Neural cell (in vitro differentiated cells): Measurements from ENCODE around the gene TBX20. TPM values are rescaled to one million over a fixed set of nuclear protein-coding genes. Genes with fewer than 3 reads are reported as not detected.

Source experiments
- H2AFZ ChIP-seq: fragments of 200-600, 300-800 bp; sonication (generic), shearing (Covaris generic); 2 replicates; pipeline ENCODE4 v1.6.0; 2014; ENCODE audit warnings: low read depth, mild to moderate bottlenecking, antibody characterized with exemption, low read length, moderate library complexity
- H3F3A ChIP-seq: fragments of 200-600 bp; shearing (Covaris generic); 2 replicates; pipeline ENCODE4 v1.6.1; 2016; ENCODE audit warnings: mild to moderate bottlenecking, moderate library complexity, mixed read lengths, antibody characterized with exemption, low read length; ENCODE audit not compliant: insufficient read depth, poor library complexity, severe bottlenecking
- H3K27ac ChIP-seq: fragments of 200-600, 300-800 bp; sonication (generic), shearing (Covaris generic); 2 replicates; pipeline ENCODE4 v1.5.1; 2014; ENCODE audit warnings: mild to moderate bottlenecking, low read length, moderate library complexity
- H3K27me3 ChIP-seq: fragments of 300-800, 200-600 bp; sonication (generic), shearing (Covaris generic); 2 replicates; pipeline ENCODE4 v1.6.0; 2014; ENCODE audit warnings: mild to moderate bottlenecking, low read depth, low read length, moderate library complexity; ENCODE audit not compliant: insufficient read depth
- H3K36me3 ChIP-seq: fragments of 300-800, 200-600 bp; sonication (generic), shearing (Covaris generic); 2 replicates; pipeline ENCODE4 v1.5.1; 2014; ENCODE audit warnings: mild to moderate bottlenecking, antibody characterized with exemption, low read length, moderate library complexity; ENCODE audit not compliant: insufficient read depth
- H3K4me2 ChIP-seq: fragments of 300-800, 200-600 bp; sonication (generic), shearing (Covaris generic); 2 replicates; pipeline ENCODE4 v1.6.0; 2014; ENCODE audit warnings: mild to moderate bottlenecking, low read length
- H3K4me3 ChIP-seq: fragments of 300-800, 200-600 bp; sonication (generic), shearing (Covaris generic); 2 replicates; pipeline ENCODE4 v1.5.1; 2014; ENCODE audit warnings: mild to moderate bottlenecking, low read length, moderate library complexity
- H3K79me2 ChIP-seq: fragments of 200-600 bp; shearing (Covaris generic); replicated peaks from 2 replicates; pipeline ENCODE4 v1.6.0; 2014; ENCODE audit warnings: mild to moderate bottlenecking, low read length, moderate library complexity; ENCODE audit not compliant: insufficient read depth
- H3K9ac ChIP-seq: fragments of 300-800, 200-600 bp; sonication (generic), shearing (Covaris generic); 2 replicates; pipeline ENCODE4 v1.6.1; 2016; ENCODE audit warnings: mild to moderate bottlenecking, low read length, mixed read lengths
- H3K9me2 ChIP-seq: fragments of 200-600 bp; shearing (Covaris generic); 2 replicates; pipeline ENCODE4 v1.6.1; 2016; ENCODE audit warnings: mild to moderate bottlenecking, low read length, mixed read lengths; ENCODE audit not compliant: insufficient read depth
- H3K9me3 ChIP-seq: fragments of 200-600, 300-800 bp; sonication (generic), shearing (Covaris generic); 2 replicates; pipeline ENCODE4 v1.6.1; 2016; ENCODE audit warnings: mild to moderate bottlenecking, mixed run types, low read length, moderate library complexity, mixed read lengths
- H4K20me1 ChIP-seq: fragments of 200-600 bp; shearing (Covaris generic); 2 replicates; pipeline ENCODE4 v1.6.1; 2016; ENCODE audit warnings: mild to moderate bottlenecking, mixed run types; ENCODE audit not compliant: insufficient read depth
- CTCF ChIP-seq: fragments of 450-650 bp; IDR thresholded peaks from 2 replicates; pipeline ENCODE4 v1.5.1; 2014; ENCODE audit warnings: antibody characterized with exemption, mild to moderate bottlenecking, moderate library complexity; ENCODE audit not compliant: poor library complexity, severe bottlenecking
- EP300 ChIP-seq: fragments of 450-650 bp; conservative IDR thresholded peaks from 2 replicates; pipeline ENCODE4 v1.6.1; 2014; ENCODE audit warnings: antibody characterized with exemption, mild to moderate bottlenecking, moderate library complexity; ENCODE audit not compliant: poor library complexity, severe bottlenecking
- EZH2 ChIP-seq: fragments of 200-600, 300-800 bp; shearing (Covaris generic), sonication (generic); IDR thresholded peaks from 2 replicates; pipeline ENCODE4 v1.6.1; 2014; ENCODE audit warnings: antibody characterized with exemption, low read length, borderline replicate concordance, mild to moderate bottlenecking; ENCODE audit not compliant: insufficient read depth, poor library complexity, severe bottlenecking
- MXI1 ChIP-seq: fragments of 450-650 bp; conservative IDR thresholded peaks from 2 replicates; pipeline ENCODE4 v1.6.1; 2014; ENCODE audit warnings: antibody characterized with exemption, mild to moderate bottlenecking; ENCODE audit not compliant: poor library complexity, severe bottlenecking
- POLR2AphosphoS5 ChIP-seq: IDR thresholded peaks from 2 replicates; pipeline ENCODE4 v1.6.1; 2012
- RAD21 ChIP-seq: fragments of 450-650 bp; conservative IDR thresholded peaks from 2 replicates; pipeline ENCODE4 v1.6.1; 2014; ENCODE audit warnings: antibody characterized with exemption, mild to moderate bottlenecking, moderate library complexity
- REST ChIP-seq: IDR thresholded peaks from 2 replicates; pipeline ENCODE4 v1.6.1; 2012; ENCODE audit warnings: borderline replicate concordance
- SMC3 ChIP-seq: fragments of 450-650 bp; conservative IDR thresholded peaks from 2 replicates; pipeline ENCODE4 v1.6.1; 2014; ENCODE audit warnings: antibody characterized with exemption, mild to moderate bottlenecking, moderate library complexity; ENCODE audit not compliant: poor library complexity
- TAF1 ChIP-seq: IDR thresholded peaks from 2 replicates; pipeline ENCODE4 v1.6.1; 2012; ENCODE audit warnings: low read depth
- polyA plus RNA-seq: library from polyadenylated mRNA; depleted of rRNA; stranded (reverse); fragments of >200 nt; gene quantifications from 2 replicates; pipeline ENCODE4 v1.2.3, GENCODE V29; 2014

TBX20 gene
- polyA plus RNA-seq, 1 donor from 2014 or later, result not detected

- H3F3A ChIP-seq, result no peaks in the 10 kb centered on the region
- H3K4me3 ChIP-seq, result no peak overlapping the region
- TF ChIP-seq MXI1, result no peak
- TF ChIP-seq POLR2AphosphoS5, result no peak
- TF ChIP-seq TAF1, result no peak
- no peak for TF ChIP-seq EP300
- TF ChIP-seq CTCF, result no peak
- no peak for TF ChIP-seq REST
- no peak for TF ChIP-seq SMC3
- TF ChIP-seq EZH2, result no peak
- TF ChIP-seq RAD21, result no peak
- no peaks in the 10 kb centered on the region for H4K20me1 ChIP-seq
- no peaks in the 10 kb centered on the region for H3K79me2 ChIP-seq
- no peaks in the 10 kb centered on the region for H3K9me3 ChIP-seq
- no peak overlapping the region for H2AFZ ChIP-seq
- H3K4me2 ChIP-seq, result no peak overlapping the region
- no peaks in the 10 kb centered on the region for H3K36me3 ChIP-seq
- no peak overlapping the region for H3K27ac ChIP-seq
- H3K9me2 ChIP-seq, result no peaks in the 10 kb centered on the region
- no peak overlapping the region for H3K9ac ChIP-seq
- H3K27me3 ChIP-seq, result no peaks in the 10 kb centered on the region
These were observed 18.3 kb upstream of the TBX20 start for GRCh38 chr7:35272246-35272645.

- H3K4me2 ChIP-seq, result no peak overlapping the region
- no peaks in the 10 kb centered on the region for H3K9me3 ChIP-seq
These were observed 15.1 kb upstream of the TBX20 start for GRCh38 chr7:35268953-35269352.

More at GRCh38 chr7:35268953-35269352, 15.1 kb upstream of the TBX20 start:
- Histone ChIP-seq H2AFZ (no peak overlapping the region), H3K9ac (no peak overlapping the region), H3F3A (no peaks in the 10 kb centered on the region), H3K9me2 (no peaks in the 10 kb centered on the region), H3K27ac (no peak overlapping the region), H4K20me1 (no peaks in the 10 kb centered on the region), H3K4me3 (no peak overlapping the region), H3K79me2 (no peaks in the 10 kb centered on the region), H3K36me3 (no peaks in the 10 kb centered on the region), H3K27me3 (peaks cover 4% of the 10 kb centered on the region)
- TF ChIP-seq POLR2AphosphoS5 (no peak), CTCF (no peak), REST (no peak)
